ENCODE results near the gene DPY19L2.
"Not testable (repeated sequence)": the region's sequence is repeated elsewhere in the genome, so short reads cannot be mapped to it uniquely, and the experiment has no call there.

DNA sequence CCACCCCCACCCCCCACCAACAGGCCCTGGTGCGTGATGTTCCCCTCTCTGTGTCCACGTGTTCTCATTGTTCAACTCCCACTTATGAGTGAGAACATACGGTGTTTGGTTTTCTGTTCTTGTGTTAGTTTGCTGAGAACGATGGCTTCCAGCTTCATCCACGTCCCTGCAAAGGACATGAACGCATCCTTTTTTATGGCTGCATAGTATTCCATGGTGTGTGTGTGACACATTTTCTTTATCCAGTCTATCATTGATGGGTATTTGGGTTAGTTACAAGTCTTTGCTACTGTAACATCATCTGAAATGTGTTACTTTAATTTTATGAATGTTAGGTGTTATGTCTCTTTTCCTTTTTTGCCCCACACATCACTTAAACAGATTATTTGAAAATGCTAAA lies 109.8 kb downstream of the DPY19L2 start:
- TF ChIP-seq CTCF (conservative IDR thresholded peaks at IDR 0.05; ENCODE audit: low read depth, low read length); SMC3 (IDR thresholded peaks at IDR 0.05; ENCODE audit: low read depth, low read length); MAZ (IDR thresholded peaks at IDR 0.05; ENCODE audit: borderline replicate concordance, low read depth, low read length); RCOR1 (IDR thresholded peaks at IDR 0.05; ENCODE audit: insufficient replicate concordance, low read length); CEBPB (IDR thresholded peaks at IDR 0.05; ENCODE audit: low read depth, low read length): not testable (repeated sequence)
